Hepatocyte (in vitro differentiated cells): ENCODE measurements around the gene ZNF317. TPM values are rescaled to one million over a fixed set of nuclear protein-coding genes. Genes with fewer than 3 reads are reported as not detected.

Experiments
- DNase-seq: peaks from one replicate; pipeline ENCODE4 v3.0.0-alpha.2; 2016; ENCODE audit warnings: low spot score
- H2AFZ ChIP-seq: fragments of 200-600 bp; sonication (generic); 2 replicates; pipeline ENCODE4 v1.6.0; 2016; ENCODE audit warnings: antibody characterized with exemption, mild to moderate bottlenecking
- H3K27ac ChIP-seq: fragments of 200-600 bp; sonication (generic); 2 replicates; pipeline ENCODE4 v1.5.1; 2016; ENCODE audit warnings: mild to moderate bottlenecking
- H3K27me3 ChIP-seq: fragments of 200-600 bp; sonication (generic); 2 replicates; pipeline ENCODE4 v1.6.1; 2016
- H3K36me3 ChIP-seq: fragments of 200-600 bp; sonication (generic); replicated peaks from 2 replicates; pipeline ENCODE4 v1.5.1; 2016; ENCODE audit warnings: low read depth; ENCODE audit not compliant: insufficient read depth
- H3K4me1 ChIP-seq: fragments of 200-600 bp; sonication (generic); 2 replicates; pipeline ENCODE4 v1.5.1; 2016; ENCODE audit warnings: mild to moderate bottlenecking, moderate library complexity; ENCODE audit not compliant: insufficient read depth
- H3K4me2 ChIP-seq: fragments of 200-600 bp; sonication (generic); 2 replicates; pipeline ENCODE4 v1.6.0; 2016
- H3K4me3 ChIP-seq: fragments of 200-600 bp; sonication (generic); 2 replicates; pipeline ENCODE4 v1.5.1; 2016; ENCODE audit warnings: mild to moderate bottlenecking
- H3K79me2 ChIP-seq: fragments of 200-600 bp; sonication (generic); 2 replicates; pipeline ENCODE4 v1.6.0; 2017; ENCODE audit warnings: mild to moderate bottlenecking
- H3K9me2 ChIP-seq: fragments of 200-600 bp; sonication (generic); replicated peaks from 2 replicates; pipeline ENCODE4 v1.6.0; 2017; ENCODE audit warnings: mild to moderate bottlenecking; ENCODE audit not compliant: insufficient read depth
- H3K9me3 ChIP-seq: fragments of 200-600 bp; sonication (generic); 2 replicates; pipeline ENCODE4 v1.5.1; 2016; ENCODE audit warnings: low read depth, mild to moderate bottlenecking
- H4K20me1 ChIP-seq: fragments of 200-600 bp; sonication (generic); 2 replicates; pipeline ENCODE4 v1.6.0; 2016; ENCODE audit warnings: mild to moderate bottlenecking; ENCODE audit not compliant: insufficient read depth, poor library complexity, severe bottlenecking
- EZH2 ChIP-seq: fragments of 200-600 bp; sonication (generic); IDR thresholded peaks from 2 replicates; pipeline ENCODE4 v1.6.1; 2016; ENCODE audit warnings: antibody characterized with exemption, mild to moderate bottlenecking, borderline replicate concordance
- EZH2phosphoT487 ChIP-seq: fragments of 200-600 bp; sonication (generic); IDR thresholded peaks from one replicate; pipeline ENCODE4 v1.6.1; 2018; ENCODE audit warnings: antibody characterized with exemption, mild to moderate bottlenecking, low read depth, moderate library complexity; ENCODE audit not compliant: unreplicated experiment, severe bottlenecking
- WGBS: methylation state at CpG from one replicate; pipeline ENCODE4 v1.1.6; 2016; ENCODE audit warnings: low lambda C conversion rate; ENCODE audit errors: missing lambda C conversion rate; 5-methylcytosine and 5-hydroxymethylcytosine counted together
- polyA plus RNA-seq: library from polyadenylated mRNA; unstranded; fragments of >200 nt; fragmentation: Nextera tagmentation; extraction: Ambion mirVana; gene quantifications from 2 replicates; pipeline ENCODE4 v1.2.1, GENCODE V29; 2016
- total RNA-seq: library from RNA; depleted of rRNA; stranded (reverse); fragments of >200 nt; gene quantifications from 2 replicates; pipeline ENCODE4 v1.2.3, GENCODE V29; 2014
- TF ChIP-seq, protein P1 (sequence below): fragments of 200-600 bp; sonication (generic); IDR thresholded peaks from 2 replicates; pipeline ENCODE4 v1.5.1; 2016; ENCODE audit warnings: antibody characterized with exemption, mild to moderate bottlenecking; ENCODE audit not compliant: poor library complexity

ZNF317 gene
- total and polyA plus RNA-seq, 2 experiments from 2014 or later: 14.6 to 27.5 TPM

DNA sequence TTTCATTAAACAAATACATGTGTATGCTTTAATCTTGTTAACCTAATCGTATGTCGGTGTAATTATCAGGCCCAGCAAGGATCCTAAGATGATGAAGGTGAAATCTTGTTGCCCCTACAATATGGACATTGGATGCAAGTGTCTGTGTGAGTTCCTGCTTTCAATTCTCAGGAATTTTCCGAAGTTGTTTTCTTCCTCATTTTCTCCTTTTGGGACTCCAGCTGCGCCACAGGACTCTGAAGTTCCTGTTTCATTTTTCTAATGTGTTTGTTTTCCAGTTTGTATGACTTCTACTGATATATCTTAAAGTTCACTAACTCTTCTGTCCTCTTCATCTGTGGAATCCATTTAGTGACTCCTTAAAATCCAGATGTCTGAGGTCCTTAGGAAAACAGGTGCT lies 26.6 kb downstream of the ZNF317 start:
- WGBS: 98% methylated on average over 4 of the region's 4 CpGs
- H3K4me3 ChIP-seq: no peak overlapping the region
- H4K20me1 ChIP-seq: no peaks in the 10 kb centered on the region
- no peak overlapping the region for H3K4me2 ChIP-seq
- H3K4me1 ChIP-seq: no peaks in the 10 kb centered on the region
- H3K27ac ChIP-seq: no peak overlapping the region
- H3K27me3 ChIP-seq: no peaks in the 10 kb centered on the region
- H2AFZ ChIP-seq: no peak overlapping the region
- peaks cover 10% of the 10 kb centered on the region for H3K9me3 ChIP-seq
- H3K36me3 ChIP-seq: no peaks in the 10 kb centered on the region
- TF ChIP-seq, protein P1, sequence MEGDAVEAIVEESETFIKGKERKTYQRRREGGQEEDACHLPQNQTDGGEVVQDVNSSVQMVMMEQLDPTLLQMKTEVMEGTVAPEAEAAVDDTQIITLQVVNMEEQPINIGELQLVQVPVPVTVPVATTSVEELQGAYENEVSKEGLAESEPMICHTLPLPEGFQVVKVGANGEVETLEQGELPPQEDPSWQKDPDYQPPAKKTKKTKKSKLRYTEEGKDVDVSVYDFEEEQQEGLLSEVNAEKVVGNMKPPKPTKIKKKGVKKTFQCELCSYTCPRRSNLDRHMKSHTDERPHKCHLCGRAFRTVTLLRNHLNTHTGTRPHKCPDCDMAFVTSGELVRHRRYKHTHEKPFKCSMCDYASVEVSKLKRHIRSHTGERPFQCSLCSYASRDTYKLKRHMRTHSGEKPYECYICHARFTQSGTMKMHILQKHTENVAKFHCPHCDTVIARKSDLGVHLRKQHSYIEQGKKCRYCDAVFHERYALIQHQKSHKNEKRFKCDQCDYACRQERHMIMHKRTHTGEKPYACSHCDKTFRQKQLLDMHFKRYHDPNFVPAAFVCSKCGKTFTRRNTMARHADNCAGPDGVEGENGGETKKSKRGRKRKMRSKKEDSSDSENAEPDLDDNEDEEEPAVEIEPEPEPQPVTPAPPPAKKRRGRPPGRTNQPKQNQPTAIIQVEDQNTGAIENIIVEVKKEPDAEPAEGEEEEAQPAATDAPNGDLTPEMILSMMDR: no peak
- TF ChIP-seq EZH2phosphoT487: no peak
- TF ChIP-seq EZH2: no peak
- no peaks in the 10 kb centered on the region for H3K9me2 ChIP-seq
- no peaks in the 10 kb centered on the region for H3K79me2 ChIP-seq
- DNase-seq: no peak

DNA sequence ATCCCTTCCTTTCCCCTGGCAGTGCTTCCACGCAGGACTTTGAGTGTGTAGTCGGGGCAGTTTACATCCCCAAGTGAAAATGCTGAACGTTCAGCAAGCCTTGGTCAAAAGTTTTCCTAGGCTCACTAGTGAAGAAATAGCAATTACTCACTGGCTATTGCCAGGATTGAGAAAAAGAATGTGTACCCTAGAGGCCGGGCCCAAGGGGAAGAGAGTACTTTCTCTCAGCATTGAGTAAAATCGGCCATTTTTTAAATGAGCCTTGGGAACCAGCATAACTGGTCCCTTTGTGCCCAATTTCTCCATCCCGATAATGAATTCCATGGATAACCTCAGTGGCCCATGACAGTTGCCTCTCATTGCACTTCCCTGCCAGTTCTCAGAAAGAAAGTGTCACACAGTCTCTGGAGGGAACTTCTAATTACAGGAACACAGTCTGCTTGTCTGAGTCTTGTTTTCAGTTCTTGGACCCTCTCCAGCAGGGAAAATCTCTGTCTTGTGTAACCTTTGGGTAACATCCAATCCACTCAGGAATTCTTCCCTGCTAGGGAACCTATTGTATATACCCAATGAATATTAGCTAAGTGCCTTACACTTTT lies 31.3 kb downstream of the ZNF317 start:
- H4K20me1 ChIP-seq: no peaks in the 10 kb centered on the region
- no peaks in the 10 kb centered on the region for H3K27me3 ChIP-seq
- WGBS: 93% methylated on average over 6 of the region's 6 CpGs
- no peaks in the 10 kb centered on the region for H3K79me2 ChIP-seq
- DNase-seq: no peak
- no peak overlapping the region for H3K4me2 ChIP-seq
- H2AFZ ChIP-seq: no peak overlapping the region
- no peak overlapping the region for H3K4me3 ChIP-seq
- H3K4me1 ChIP-seq: no peaks in the 10 kb centered on the region
- no peaks in the 10 kb centered on the region for H3K9me3 ChIP-seq
- TF ChIP-seq, protein P1: no peak
- TF ChIP-seq EZH2 (no peak), EZH2phosphoT487 (no peak)
- no peaks in the 10 kb centered on the region for H3K36me3 ChIP-seq
- H3K9me2 ChIP-seq: no peaks in the 10 kb centered on the region
- no peak overlapping the region for H3K27ac ChIP-seq

DNA sequence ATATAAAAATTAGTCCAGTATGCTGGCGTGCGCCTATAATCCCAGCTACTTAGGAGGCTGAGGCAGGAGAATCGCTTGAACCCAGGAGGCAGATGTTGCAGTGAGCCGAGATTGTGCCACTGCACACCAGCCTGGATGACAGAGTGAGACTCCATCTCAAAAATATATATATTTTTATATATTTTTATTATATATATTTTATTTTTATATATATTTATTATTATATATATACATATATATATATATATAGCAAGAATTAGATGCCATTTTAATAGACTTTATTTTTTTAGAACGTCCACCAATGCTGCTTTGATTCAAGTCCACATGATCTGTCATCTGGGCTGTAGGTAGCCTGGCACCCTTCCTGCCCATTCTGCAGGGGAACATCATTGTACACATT lies 35.1 kb downstream of the ZNF317 start:
- H3K9me3 ChIP-seq: no peaks in the 10 kb centered on the region
- H3K79me2 ChIP-seq: no peaks in the 10 kb centered on the region
- WGBS: 92% methylated on average over 5 of the region's 5 CpGs
- no peak overlapping the region for H2AFZ ChIP-seq
- no peaks in the 10 kb centered on the region for H3K4me1 ChIP-seq
- no peaks in the 10 kb centered on the region for H3K27me3 ChIP-seq
- H3K4me2 ChIP-seq: no peak overlapping the region
- no peak for DNase-seq
- no peaks in the 10 kb centered on the region for H4K20me1 ChIP-seq
- TF ChIP-seq EZH2: no peak
- no peak for TF ChIP-seq EZH2phosphoT487
- TF ChIP-seq, protein P1: no peak
- H3K9me2 ChIP-seq: no peaks in the 10 kb centered on the region
- no peak overlapping the region for H3K27ac ChIP-seq
- H3K36me3 ChIP-seq: no peaks in the 10 kb centered on the region
- no peak overlapping the region for H3K4me3 ChIP-seq

DNA sequence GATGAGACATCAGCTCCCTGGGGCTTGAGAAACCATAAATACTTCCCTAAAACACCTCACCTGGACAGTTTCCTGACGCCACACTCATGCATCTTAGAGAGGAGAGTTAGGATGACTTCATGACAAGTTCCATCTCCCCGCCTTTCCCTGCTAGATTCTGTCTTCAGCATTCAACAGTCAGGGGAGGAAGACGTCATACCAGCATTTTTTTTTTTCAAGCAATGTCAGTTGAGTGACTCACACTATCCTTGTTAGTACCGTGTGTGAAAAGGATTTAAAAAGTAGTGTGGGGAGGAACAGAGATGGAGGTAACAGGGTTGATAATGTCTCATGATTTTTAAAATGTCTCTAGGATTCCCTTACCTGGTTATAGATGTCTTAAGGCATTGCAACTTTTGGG lies 38.7 kb downstream of the ZNF317 start, which contains the start of gene OR7D2:
Gene OR7D2, plus strand, starts transcription at position 79 of the 400 bp plus-strand sequence. CDS start 6,803 bp downstream, outside the sequence.
- no peaks in the 10 kb centered on the region for H3K4me1 ChIP-seq
- no peak for DNase-seq
- no peak within 1 kb of the TSS for H3K4me2 ChIP-seq
- H3K27ac ChIP-seq: no peak within 1 kb of the TSS
- H3K9me3 ChIP-seq: no peaks in the 10 kb centered on the region
- WGBS: 73% methylated on average over 4 of the region's 4 CpGs
- no peak within 1 kb of the TSS for H3K4me3 ChIP-seq
- no peaks in the 10 kb centered on the region for H3K9me2 ChIP-seq
- no peak within 1 kb of the TSS for H2AFZ ChIP-seq
- H3K27me3 ChIP-seq: no peaks in the 10 kb centered on the region
- H3K79me2 ChIP-seq: no peaks in the 10 kb centered on the region
- TF ChIP-seq EZH2: no peak
- no peak for TF ChIP-seq EZH2phosphoT487
- TF ChIP-seq, protein P1: no peak
- H4K20me1 ChIP-seq: no peaks in the 10 kb centered on the region
- H3K36me3 ChIP-seq: no peaks in the 10 kb centered on the region
